Measurements from ENCODE around the gene GOLGA5.

Gene GOLGA5

DNA sequence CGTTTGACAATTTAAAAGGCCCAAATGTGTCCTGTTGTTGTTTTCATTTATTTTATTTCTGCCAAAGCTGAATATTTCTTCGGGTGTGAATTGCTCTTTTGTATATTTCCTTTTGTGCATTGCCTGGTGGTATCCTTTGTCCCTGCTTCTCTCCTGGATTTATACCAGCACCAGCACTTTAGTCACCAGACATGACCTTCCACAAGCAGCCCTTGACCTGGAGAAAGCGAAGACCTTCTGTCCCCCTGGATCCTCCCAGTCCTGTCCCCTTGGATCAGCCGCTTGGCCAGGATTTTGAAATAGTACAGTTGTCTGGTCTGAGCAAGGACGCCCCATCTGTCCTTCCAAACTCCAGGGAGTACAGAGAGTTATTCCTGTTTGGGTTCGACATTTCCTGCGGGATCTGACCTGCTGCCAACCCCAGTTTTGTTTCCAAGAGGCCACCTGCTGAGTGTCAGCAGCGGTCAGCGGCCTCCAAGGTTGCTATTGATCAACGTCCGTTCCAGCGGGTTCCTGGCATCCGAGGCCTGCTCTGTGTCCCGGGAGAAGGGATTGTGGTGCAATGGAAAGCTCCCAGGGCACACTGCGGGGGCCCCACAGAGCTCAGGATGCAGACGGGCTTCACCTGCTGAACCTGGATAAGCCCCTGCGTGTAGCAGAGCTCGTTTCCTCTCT, 83.8 kb downstream of the GOLGA5 start:
- Histone ChIP-seq H3K4me1 (ENCODE audit: insufficient read depth, low read length) (no peaks in the 10 kb centered on the region), H2AFZ (ENCODE audit: low read depth, low read length) (no peak overlapping the region), H3K9me3 (ENCODE audit: insufficient read depth, low read length, severe bottlenecking) (no peaks in the 10 kb centered on the region), H3K79me2 (ENCODE audit: insufficient read depth, low read length) (no peaks in the 10 kb centered on the region), H3K36me3 (ENCODE audit: insufficient read depth, low read length) (no peaks in the 10 kb centered on the region), H3K4me3 (ENCODE audit: low read depth in 1 of 2, low read length in 2 of 2) (no peak overlapping the region), H3K27ac (ENCODE audit: low read length) (no peak overlapping the region), H3K4me2 (ENCODE audit: insufficient read depth, low read length) (no peak overlapping the region), H3K27me3 (ENCODE audit: insufficient read depth, low read length, poor library complexity) (no peaks in the 10 kb centered on the region), H4K20me1 (ENCODE audit: insufficient read depth, low read length) (no peaks in the 10 kb centered on the region), H3K9ac (ENCODE audit: low read depth, low read length) (no peak overlapping the region)
- DNase-seq, result no peak
- TF ChIP-seq, protein P1, sequence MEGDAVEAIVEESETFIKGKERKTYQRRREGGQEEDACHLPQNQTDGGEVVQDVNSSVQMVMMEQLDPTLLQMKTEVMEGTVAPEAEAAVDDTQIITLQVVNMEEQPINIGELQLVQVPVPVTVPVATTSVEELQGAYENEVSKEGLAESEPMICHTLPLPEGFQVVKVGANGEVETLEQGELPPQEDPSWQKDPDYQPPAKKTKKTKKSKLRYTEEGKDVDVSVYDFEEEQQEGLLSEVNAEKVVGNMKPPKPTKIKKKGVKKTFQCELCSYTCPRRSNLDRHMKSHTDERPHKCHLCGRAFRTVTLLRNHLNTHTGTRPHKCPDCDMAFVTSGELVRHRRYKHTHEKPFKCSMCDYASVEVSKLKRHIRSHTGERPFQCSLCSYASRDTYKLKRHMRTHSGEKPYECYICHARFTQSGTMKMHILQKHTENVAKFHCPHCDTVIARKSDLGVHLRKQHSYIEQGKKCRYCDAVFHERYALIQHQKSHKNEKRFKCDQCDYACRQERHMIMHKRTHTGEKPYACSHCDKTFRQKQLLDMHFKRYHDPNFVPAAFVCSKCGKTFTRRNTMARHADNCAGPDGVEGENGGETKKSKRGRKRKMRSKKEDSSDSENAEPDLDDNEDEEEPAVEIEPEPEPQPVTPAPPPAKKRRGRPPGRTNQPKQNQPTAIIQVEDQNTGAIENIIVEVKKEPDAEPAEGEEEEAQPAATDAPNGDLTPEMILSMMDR (IDR thresholded peaks at IDR 0.05; ENCODE audit: borderline replicate concordance, extremely low read depth, low read length, poor library complexity, severe bottlenecking), result no peak
- no peak for TF ChIP-seq EZH2 (IDR thresholded peaks at IDR 0.05; ENCODE audit: borderline replicate concordance, low read depth, low read length, severe bottlenecking)
- no peak for ATAC-seq (ENCODE audit: insufficient read depth, low read depth)

DNA sequence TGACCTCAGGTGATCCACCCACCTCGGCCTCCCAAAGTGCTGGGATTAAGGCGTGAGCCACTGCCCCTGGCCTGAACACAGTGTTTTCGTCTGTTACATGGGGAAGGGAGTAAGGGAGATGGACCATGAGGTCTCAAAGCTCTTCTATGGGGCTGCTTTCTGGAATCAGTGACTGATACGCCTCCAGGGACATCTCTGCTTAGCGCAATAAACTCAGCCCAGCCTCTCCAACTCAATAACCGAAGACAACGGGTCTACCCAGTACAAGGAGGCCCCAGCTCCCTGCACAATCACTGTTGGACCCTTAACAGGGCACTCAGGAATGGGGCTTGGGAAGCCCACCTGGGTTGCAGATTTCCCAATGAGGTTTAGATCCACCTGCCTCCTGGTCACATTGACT, 86.2 kb downstream of the GOLGA5 start:
- peaks cover 2% of the 10 kb centered on the region for H3K27me3 ChIP-seq (ENCODE audit: insufficient read depth, low read length, poor library complexity)
- H3K4me3 ChIP-seq (ENCODE audit: low read depth in 1 of 2, low read length in 2 of 2), result no peak overlapping the region
- H3K36me3 ChIP-seq (ENCODE audit: insufficient read depth, low read length), result no peaks in the 10 kb centered on the region
- no peak overlapping the region for H3K9ac ChIP-seq (ENCODE audit: low read depth, low read length)
- no peaks in the 10 kb centered on the region for H3K9me3 ChIP-seq (ENCODE audit: insufficient read depth, low read length, severe bottlenecking)
- no peak for TF ChIP-seq EZH2 (IDR thresholded peaks at IDR 0.05; ENCODE audit: borderline replicate concordance, low read depth, low read length, severe bottlenecking)
- TF ChIP-seq, protein P1 (IDR thresholded peaks at IDR 0.05; ENCODE audit: borderline replicate concordance, extremely low read depth, low read length, poor library complexity, severe bottlenecking), result no peak
- no peak for DNase-seq
- H2AFZ ChIP-seq (ENCODE audit: low read depth, low read length), result no peak overlapping the region
- H3K79me2 ChIP-seq (ENCODE audit: insufficient read depth, low read length), result no peaks in the 10 kb centered on the region
- no peak for ATAC-seq (ENCODE audit: insufficient read depth, low read depth)
- no peak overlapping the region for H3K4me2 ChIP-seq (ENCODE audit: insufficient read depth, low read length)
- no peak overlapping the region for H3K27ac ChIP-seq (ENCODE audit: low read length)
- no peaks in the 10 kb centered on the region for H3K4me1 ChIP-seq (ENCODE audit: insufficient read depth, low read length)
- no peaks in the 10 kb centered on the region for H4K20me1 ChIP-seq (ENCODE audit: insufficient read depth, low read length)

DNA sequence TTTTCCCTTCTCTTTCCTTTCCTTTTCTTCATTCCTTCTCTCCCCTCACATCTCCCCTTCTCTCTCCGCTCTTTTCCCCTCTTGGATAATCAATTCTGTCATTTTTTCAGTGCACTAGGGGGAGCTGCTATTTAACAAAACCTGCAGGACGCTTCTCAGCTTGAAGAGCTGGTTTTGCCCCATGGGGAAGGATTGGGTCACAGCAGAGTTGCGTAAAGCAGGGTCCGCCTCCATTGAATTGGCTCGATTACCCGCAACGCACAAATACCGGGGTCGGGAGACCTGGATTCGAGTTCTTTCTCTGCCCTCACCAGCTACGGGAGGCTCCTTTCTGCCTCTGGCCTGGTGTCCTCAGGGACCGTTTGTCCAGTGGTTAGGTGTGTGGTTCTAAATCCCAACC, 86.7 kb downstream of the GOLGA5 start:
- Histone ChIP-seq H3K9me3 (ENCODE audit: insufficient read depth, low read length, severe bottlenecking) (no peaks in the 10 kb centered on the region), H3K4me1 (ENCODE audit: insufficient read depth, low read length) (no peaks in the 10 kb centered on the region), H3K79me2 (ENCODE audit: insufficient read depth, low read length) (no peaks in the 10 kb centered on the region), H3K4me2 (ENCODE audit: insufficient read depth, low read length) (no peak overlapping the region), H2AFZ (ENCODE audit: low read depth, low read length) (no peak overlapping the region), H3K27ac (ENCODE audit: low read length) (no peak overlapping the region), H3K4me3 (ENCODE audit: low read depth in 1 of 2, low read length in 2 of 2) (no peak overlapping the region), H4K20me1 (ENCODE audit: insufficient read depth, low read length) (no peaks in the 10 kb centered on the region), H3K9ac (ENCODE audit: low read depth, low read length) (no peak overlapping the region), H3K36me3 (ENCODE audit: insufficient read depth, low read length) (no peaks in the 10 kb centered on the region), H3K27me3 (ENCODE audit: insufficient read depth, low read length, poor library complexity) (peaks cover 3% of the 10 kb centered on the region)
- ATAC-seq (ENCODE audit: insufficient read depth, low read depth) (no peak), DNase-seq (no peak)
- TF ChIP-seq, protein P1 (IDR thresholded peaks at IDR 0.05; ENCODE audit: borderline replicate concordance, extremely low read depth, low read length, poor library complexity, severe bottlenecking), result no peak
- no peak for TF ChIP-seq EZH2 (IDR thresholded peaks at IDR 0.05; ENCODE audit: borderline replicate concordance, low read depth, low read length, severe bottlenecking)
